DOHH2 (cell line): ENCODE results near the gene NDUFC1.

ENCODE experiments used
- H3F3A ChIP-seq: fragments of 200-600 bp; sonication (generic), shearing (Covaris generic); 2 replicates; pipeline ENCODE4 v1.6.0; 2016; ENCODE audit warnings: antibody characterized with exemption, mild to moderate bottlenecking; ENCODE audit not compliant: control insufficient read depth, insufficient read depth
- H3K27ac ChIP-seq: fragments of 200-600 bp; sonication (generic); 2 replicates; pipeline ENCODE4 v1.5.1; 2014; ENCODE audit warnings: low read depth, mild to moderate bottlenecking, low read length, moderate library complexity
- H3K27me3 ChIP-seq: fragments of 200-600 bp; sonication (generic); 2 replicates; pipeline ENCODE4 v1.6.1; 2014; ENCODE audit warnings: mild to moderate bottlenecking, low read length, mixed read lengths; ENCODE audit not compliant: control insufficient read depth
- H3K36me3 ChIP-seq: fragments of 200-600 bp; sonication (generic); 2 replicates; pipeline ENCODE4 v1.6.1; 2014; ENCODE audit warnings: mild to moderate bottlenecking, low read length, moderate library complexity, mixed read lengths; ENCODE audit not compliant: control insufficient read depth
- H3K4me1 ChIP-seq: fragments of 200-600 bp; sonication (generic); 2 replicates; pipeline ENCODE4 v1.6.1; 2014; ENCODE audit warnings: mild to moderate bottlenecking, low read length, mixed read lengths; ENCODE audit not compliant: control insufficient read depth
- H3K4me2 ChIP-seq: fragments of 200-600 bp; sonication (generic); 2 replicates; pipeline ENCODE4 v1.6.0; 2014; ENCODE audit warnings: mild to moderate bottlenecking, low read length, moderate library complexity
- H3K4me3 ChIP-seq: fragments of 200-600 bp; sonication (generic); 2 replicates; pipeline ENCODE4 v1.5.1; 2014; ENCODE audit warnings: mild to moderate bottlenecking, low read length, mixed read lengths
- H3K79me2 ChIP-seq: fragments of 200-600 bp; sonication (generic); 2 replicates; pipeline ENCODE4 v1.6.1; 2014; ENCODE audit warnings: mild to moderate bottlenecking, low read length, mixed read lengths; ENCODE audit not compliant: control insufficient read depth
- H3K9me2 ChIP-seq: fragments of 200-600 bp; sonication (generic); replicated peaks from 2 replicates; pipeline ENCODE4 v1.6.1; 2014; ENCODE audit warnings: mild to moderate bottlenecking, low read length, mixed read lengths; ENCODE audit not compliant: control insufficient read depth
- H3K9me3 ChIP-seq: fragments of 200-600 bp; sonication (generic); 2 replicates; pipeline ENCODE4 v1.6.1; 2014; ENCODE audit warnings: antibody characterized with exemption, low read length, mixed read lengths; ENCODE audit not compliant: control insufficient read depth, insufficient read depth
- H4K20me1 ChIP-seq: fragments of 200-600 bp; sonication (generic); 2 replicates; pipeline ENCODE4 v1.6.0; 2014; ENCODE audit warnings: low read depth, mild to moderate bottlenecking, antibody characterized with exemption, low read length, moderate library complexity; ENCODE audit not compliant: control insufficient read depth, insufficient read depth
- EZH2phosphoT487 ChIP-seq: fragments of 200-600 bp; sonication (generic); IDR thresholded peaks from 2 replicates; pipeline ENCODE4 v1.6.1; 2017; ENCODE audit warnings: borderline replicate concordance, mild to moderate bottlenecking, antibody characterized with exemption, low read length, moderate library complexity, mixed read lengths
- TF ChIP-seq, protein P1 (sequence below): fragments of 200-600 bp; sonication (generic); IDR thresholded peaks from one replicate; pipeline ENCODE4 v1.5.1; 2014; ENCODE audit warnings: antibody characterized with exemption, mild to moderate bottlenecking, low read depth, low read length; ENCODE audit not compliant: poor library complexity, severe bottlenecking

Gene NDUFC1

GRCh38 chr4:139301821-139302611 lies at the start of gene NDUFC1:
NDUFC1 (minus strand) TSS chr4:139302477; CDS start chr4:139295798, 6,679 bp downstream.
- Histone ChIP-seq H3K4me1 (peaks cover 54% of the 10 kb centered on the region), H3K27ac (peak within 1 kb of the TSS; percentile 84), H4K20me1 (peaks cover 27% of the 10 kb centered on the region), H3K79me2 (peaks cover 77% of the 10 kb centered on the region), H3K9me3 (no peaks in the 10 kb centered on the region), H3K4me2 (peak within 1 kb of the TSS; percentile 93), H3F3A (no peaks in the 10 kb centered on the region), H3K9me2 (no peaks in the 10 kb centered on the region), H3K27me3 (no peaks in the 10 kb centered on the region), H3K36me3 (peaks cover 54% of the 10 kb centered on the region), H3K4me3 (peak within 1 kb of the TSS; percentile 98)
- TF ChIP-seq EZH2phosphoT487, result no peak
- TF ChIP-seq, protein P1, sequence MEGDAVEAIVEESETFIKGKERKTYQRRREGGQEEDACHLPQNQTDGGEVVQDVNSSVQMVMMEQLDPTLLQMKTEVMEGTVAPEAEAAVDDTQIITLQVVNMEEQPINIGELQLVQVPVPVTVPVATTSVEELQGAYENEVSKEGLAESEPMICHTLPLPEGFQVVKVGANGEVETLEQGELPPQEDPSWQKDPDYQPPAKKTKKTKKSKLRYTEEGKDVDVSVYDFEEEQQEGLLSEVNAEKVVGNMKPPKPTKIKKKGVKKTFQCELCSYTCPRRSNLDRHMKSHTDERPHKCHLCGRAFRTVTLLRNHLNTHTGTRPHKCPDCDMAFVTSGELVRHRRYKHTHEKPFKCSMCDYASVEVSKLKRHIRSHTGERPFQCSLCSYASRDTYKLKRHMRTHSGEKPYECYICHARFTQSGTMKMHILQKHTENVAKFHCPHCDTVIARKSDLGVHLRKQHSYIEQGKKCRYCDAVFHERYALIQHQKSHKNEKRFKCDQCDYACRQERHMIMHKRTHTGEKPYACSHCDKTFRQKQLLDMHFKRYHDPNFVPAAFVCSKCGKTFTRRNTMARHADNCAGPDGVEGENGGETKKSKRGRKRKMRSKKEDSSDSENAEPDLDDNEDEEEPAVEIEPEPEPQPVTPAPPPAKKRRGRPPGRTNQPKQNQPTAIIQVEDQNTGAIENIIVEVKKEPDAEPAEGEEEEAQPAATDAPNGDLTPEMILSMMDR, result no peak

DNA sequence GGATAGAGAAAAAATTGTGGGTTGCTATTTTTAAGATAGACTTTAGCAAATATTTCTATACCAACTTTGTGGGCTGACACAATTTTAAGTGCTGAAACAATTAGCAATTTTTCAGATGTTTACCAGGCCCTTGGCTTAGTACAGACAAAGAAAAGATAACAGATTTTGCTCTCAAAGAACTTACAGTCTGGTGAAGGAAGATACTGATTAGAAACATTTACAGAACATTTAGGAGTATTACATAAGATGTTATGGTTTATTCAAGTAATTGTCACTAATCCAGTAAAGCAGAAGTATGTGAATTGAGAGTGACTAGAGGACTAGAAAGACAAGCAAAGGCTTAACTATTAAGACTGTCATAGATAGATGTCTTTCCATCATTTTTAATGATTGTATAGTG lies 35.3 kb upstream of the NDUFC1 start:
- TF ChIP-seq, protein P1, result no peak
- no peak for TF ChIP-seq EZH2phosphoT487
- no peaks in the 10 kb centered on the region for H4K20me1 ChIP-seq
- H3K27ac ChIP-seq, result peak overlapping the region; percentile 14; the same call in 1 of the 2 replicates
- H3K4me1 ChIP-seq, result peaks cover 69% of the 10 kb centered on the region
- no peak overlapping the region for H3K4me3 ChIP-seq
- H3K9me3 ChIP-seq, result no peaks in the 10 kb centered on the region
- no peaks in the 10 kb centered on the region for H3K27me3 ChIP-seq
- H3K79me2 ChIP-seq, result peaks cover 89% of the 10 kb centered on the region
- peaks cover 72% of the 10 kb centered on the region for H3K36me3 ChIP-seq
- H3F3A ChIP-seq, result peaks cover 12% of the 10 kb centered on the region
- H3K4me2 ChIP-seq, result peak overlapping the region; percentile 14; the same call in 1 of the 2 replicates
- no peaks in the 10 kb centered on the region for H3K9me2 ChIP-seq

- Histone ChIP-seq H3K9me3 (no peaks in the 10 kb centered on the region), H3K9me2 (no peaks in the 10 kb centered on the region), H3F3A (peaks cover 3% of the 10 kb centered on the region), H3K36me3 (peaks cover 53% of the 10 kb centered on the region), H3K4me1 (peaks cover 47% of the 10 kb centered on the region), H3K4me2 (no peak overlapping the region), H3K27me3 (no peaks in the 10 kb centered on the region), H3K27ac (no peak overlapping the region), H3K79me2 (peaks cover 97% of the 10 kb centered on the region), H3K4me3 (no peak overlapping the region), H4K20me1 (peaks cover 16% of the 10 kb centered on the region; the same call in 1 of the 2 replicates)
- no peak for TF ChIP-seq EZH2phosphoT487
- TF ChIP-seq, protein P1, result no peak
Observed at GRCh38 chr4:139333046-139333445, 30.8 kb upstream of the NDUFC1 start.
